ENCODE results near the gene ARHGEF17. TPM values are rescaled to one million over a fixed set of nuclear protein-coding genes. Genes with fewer than 3 reads are reported as not detected.

ARHGEF17 gene
- total and polyA plus RNA-seq, 2 of the 13 experiments (the other 11 are each of a cell fraction or from before 2014, with no cell fraction given), result 10.7 to 28.8 TPM

DNA sequence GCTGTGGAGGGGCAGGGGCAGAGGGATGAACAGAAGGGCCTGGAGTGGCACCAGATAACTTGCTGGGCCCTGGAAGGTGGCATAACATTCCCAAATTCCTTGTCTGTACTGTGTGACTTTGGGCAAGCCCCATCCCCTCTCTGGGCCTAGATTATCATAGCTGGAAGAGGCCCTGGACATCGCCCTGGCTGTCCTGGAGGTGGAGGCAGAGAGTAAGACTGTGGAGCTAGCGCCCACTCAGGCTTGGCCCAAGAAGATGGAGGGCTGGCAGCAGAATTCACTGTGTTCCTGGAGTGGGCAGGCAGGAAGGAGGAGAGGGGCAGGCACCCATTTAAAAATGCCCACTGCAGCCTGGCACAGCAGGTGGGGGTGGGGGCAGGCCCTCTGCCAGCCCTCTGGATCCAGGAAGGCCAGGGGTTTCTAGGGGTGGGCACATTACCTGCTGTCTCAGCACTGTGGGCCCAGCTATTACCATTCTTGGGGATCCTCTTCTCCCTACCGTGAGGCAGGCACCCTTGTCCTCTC, 22.6 kb downstream of the ARHGEF17 start (continued):
- TF ChIP-seq IRF9 (CRISPR knock-in tag; IDR thresholded peaks at IDR 0.05; ENCODE audit: borderline replicate concordance) (peak; percentile 8; the same call in 1 of the 2 replicates), HDAC1 (CRISPR knock-in tag; IDR thresholded peaks at IDR 0.05) (peak; percentile 6; the same call in 1 of the 2 replicates), ZNF326 (CRISPR knock-in tag; IDR thresholded peaks at IDR 0.05; ENCODE audit: borderline replicate concordance) (no peak), XRCC5 (optimal IDR thresholded peaks at IDR 0.05; ENCODE audit: low read length) (peak; percentile 22), ZFP41 (CRISPR knock-in tag; IDR thresholded peaks at IDR 0.05; ENCODE audit: borderline replicate concordance) (no peak), RCOR2 (CRISPR knock-in tag; IDR thresholded peaks at IDR 0.05) (peak; percentile 76; the same call in 1 of the 2 replicates), ATRX (CRISPR knock-in tag; IDR thresholded peaks at IDR 0.05; ENCODE audit: borderline replicate concordance) (no peak), ZMYM3 (CRISPR knock-in tag; IDR thresholded peaks at IDR 0.05) (peak; percentile 97), CREB1 (IDR thresholded peaks at IDR 0.05) (no peak), CREB1 (CRISPR knock-in tag; IDR thresholded peaks at IDR 0.05) (no peak), ZBTB37 (CRISPR knock-in tag; IDR thresholded peaks at IDR 0.05) (no peak), ZNF570 (CRISPR knock-in tag; IDR thresholded peaks at IDR 0.05; ENCODE audit: borderline replicate concordance) (no peak), WIZ (CRISPR knock-in tag; IDR thresholded peaks at IDR 0.05) (no peak), CTCF (CRISPR knock-in tag; IDR thresholded peaks at IDR 0.05) (peak; percentile 65), ELF3 (CRISPR knock-in tag; IDR thresholded peaks at IDR 0.05) (no peak), ZSCAN31 (CRISPR knock-in tag; IDR thresholded peaks at IDR 0.05; ENCODE audit: low read depth) (0 out of 2 replicates have a peak, but pooled peaks have one; percentile 46), HNRNPL (IDR thresholded peaks at IDR 0.05; ENCODE audit: low read depth, low read length) (peak; percentile 94), ZNF614 (CRISPR knock-in tag; IDR thresholded peaks at IDR 0.05; ENCODE audit: borderline replicate concordance) (no peak), RAD21 (CRISPR knock-in tag; IDR thresholded peaks at IDR 0.05) (0 out of 2 replicates have a peak, but pooled peaks have one; percentile 32), GABPB1 (CRISPR knock-in tag; IDR thresholded peaks at IDR 0.05) (0 out of 2 replicates have a peak, but pooled peaks have one; percentile 5)
- TF ChIP-seq, protein P1, sequence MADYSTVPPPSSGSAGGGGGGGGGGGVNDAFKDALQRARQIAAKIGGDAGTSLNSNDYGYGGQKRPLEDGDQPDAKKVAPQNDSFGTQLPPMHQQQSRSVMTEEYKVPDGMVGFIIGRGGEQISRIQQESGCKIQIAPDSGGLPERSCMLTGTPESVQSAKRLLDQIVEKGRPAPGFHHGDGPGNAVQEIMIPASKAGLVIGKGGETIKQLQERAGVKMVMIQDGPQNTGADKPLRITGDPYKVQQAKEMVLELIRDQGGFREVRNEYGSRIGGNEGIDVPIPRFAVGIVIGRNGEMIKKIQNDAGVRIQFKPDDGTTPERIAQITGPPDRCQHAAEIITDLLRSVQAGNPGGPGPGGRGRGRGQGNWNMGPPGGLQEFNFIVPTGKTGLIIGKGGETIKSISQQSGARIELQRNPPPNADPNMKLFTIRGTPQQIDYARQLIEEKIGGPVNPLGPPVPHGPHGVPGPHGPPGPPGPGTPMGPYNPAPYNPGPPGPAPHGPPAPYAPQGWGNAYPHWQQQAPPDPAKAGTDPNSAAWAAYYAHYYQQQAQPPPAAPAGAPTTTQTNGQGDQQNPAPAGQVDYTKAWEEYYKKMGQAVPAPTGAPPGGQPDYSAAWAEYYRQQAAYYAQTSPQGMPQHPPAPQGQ (CRISPR knock-in tag; IDR thresholded peaks at IDR 0.05; ENCODE audit: borderline replicate concordance), result no peak
- TF ChIP-seq, protein P2, sequence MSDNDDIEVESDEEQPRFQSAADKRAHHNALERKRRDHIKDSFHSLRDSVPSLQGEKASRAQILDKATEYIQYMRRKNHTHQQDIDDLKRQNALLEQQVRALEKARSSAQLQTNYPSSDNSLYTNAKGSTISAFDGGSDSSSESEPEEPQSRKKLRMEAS (IDR thresholded peaks at IDR 0.05), result peak; percentile 13; the same call in 1 of the 2 replicates
- TF ChIP-seq, protein P3, sequence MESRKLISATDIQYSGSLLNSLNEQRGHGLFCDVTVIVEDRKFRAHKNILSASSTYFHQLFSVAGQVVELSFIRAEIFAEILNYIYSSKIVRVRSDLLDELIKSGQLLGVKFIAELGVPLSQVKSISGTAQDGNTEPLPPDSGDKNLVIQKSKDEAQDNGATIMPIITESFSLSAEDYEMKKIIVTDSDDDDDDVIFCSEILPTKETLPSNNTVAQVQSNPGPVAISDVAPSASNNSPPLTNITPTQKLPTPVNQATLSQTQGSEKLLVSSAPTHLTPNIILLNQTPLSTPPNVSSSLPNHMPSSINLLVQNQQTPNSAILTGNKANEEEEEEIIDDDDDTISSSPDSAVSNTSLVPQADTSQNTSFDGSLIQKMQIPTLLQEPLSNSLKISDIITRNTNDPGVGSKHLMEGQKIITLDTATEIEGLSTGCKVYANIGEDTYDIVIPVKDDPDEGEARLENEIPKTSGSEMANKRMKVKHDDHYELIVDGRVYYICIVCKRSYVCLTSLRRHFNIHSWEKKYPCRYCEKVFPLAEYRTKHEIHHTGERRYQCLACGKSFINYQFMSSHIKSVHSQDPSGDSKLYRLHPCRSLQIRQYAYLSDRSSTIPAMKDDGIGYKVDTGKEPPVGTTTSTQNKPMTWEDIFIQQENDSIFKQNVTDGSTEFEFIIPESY (CRISPR knock-in tag; IDR thresholded peaks at IDR 0.05), result peak; percentile 82

All from HepG2 (cell line).